ENCODE data around the gene TCEA3.

GRCh38 chr1:23416964-23417363, 7.6 kb downstream of the TCEA3 start:
- TF ChIP-seq POLR2AphosphoS5 (IDR thresholded peaks at IDR 0.05; ENCODE audit: insufficient read depth in 1 of 2, low read depth in 1 of 2) (no peak), POLR2A (IDR thresholded peaks at IDR 0.05) (no peak), CTCF (IDR thresholded peaks at IDR 0.05) (no peak)
